Endothelial cell of umbilical vein (primary cell): Measurements from ENCODE around the gene MRPL14. TPM values are rescaled to one million over a fixed set of nuclear protein-coding genes. Genes with fewer than 3 reads are reported as not detected.

Experiments used
- BruUV-seq: library from RNA; stranded (reverse); fragments of 400-500 nt; replicated peaks from 2 replicates; lab custom pipeline; 2021; lab: Mats Ljungman, UMichigan
- CTCF ChIA-PET: fragments of 300-600, 350-600 bp; sonication (Branson Sonifier 250); formaldehyde crosslinking; loops from one replicate; lab custom pipeline; 2021; ENCODE audit warnings: antibody characterized with exemption, inconsistent platforms; lab: Charles Lee
- POLR2A ChIA-PET: fragments of 300-600, 350-600 bp; sonication (Branson Sonifier 250); formaldehyde crosslinking; loops from one replicate; lab custom pipeline; 2021; ENCODE audit warnings: antibody characterized with exemption, inconsistent platforms; lab: Charles Lee
- DNase-seq: peaks from one replicate; pipeline ENCODE4 v3.0.0-alpha.2; 2011; ENCODE audit warnings: low read depth, low spot score
- FAIRE-seq: peaks from 2 replicates; lab custom pipeline; 2011; peaks lifted over from hg19 to GRCh38; lab: Jason Lieb, UNC
- H2AFZ ChIP-seq: 2 replicates; pipeline ENCODE4 v1.6.0; 2012; ENCODE audit warnings: low read depth, low read length, control low read depth, inconsistent platforms
- H3K27ac ChIP-seq: 2 replicates; pipeline ENCODE4 v1.5.1; 2011; ENCODE audit warnings: low read depth, mild to moderate bottlenecking, control low read depth, low read length, moderate library complexity; ENCODE audit not compliant: insufficient read depth
- H3K27me3 ChIP-seq, 2 experiments: 2 replicates each; pipeline versions ENCODE4 v1.6.0 to v1.6.1; 2011; ENCODE audit warnings: low read length in 2 of 2, mixed read lengths in 1 of 2; ENCODE audit not compliant: control insufficient read depth in 2 of 2, insufficient read depth in 2 of 2
- H3K36me3 ChIP-seq, 2 experiments: 2 replicates in 1 of 2; 3 replicates in 1 of 2; pipeline ENCODE4 v1.5.1; 2011; ENCODE audit warnings: low read length in 2 of 2, mild to moderate bottlenecking in 1 of 2, moderate library complexity in 1 of 2; ENCODE audit not compliant: control insufficient read depth in 2 of 2, insufficient read depth in 2 of 2; ENCODE audit errors: extremely low read depth in 1 of 2
- H3K4me1 ChIP-seq: 3 replicates; pipeline ENCODE4 v1.5.1; 2011; ENCODE audit warnings: mild to moderate bottlenecking, low read length; ENCODE audit not compliant: control insufficient read depth, insufficient read depth; ENCODE audit errors: extremely low read depth
- H3K4me2 ChIP-seq: 2 replicates; pipeline ENCODE4 v1.6.1; 2011; ENCODE audit warnings: low read length, control low read depth, mixed read lengths; ENCODE audit not compliant: insufficient read depth
- H3K4me3 ChIP-seq, 3 experiments: fragments of 200-600 bp in 1 of 3; sonication (generic), shearing (Covaris generic) in 1 of 3; replicated peaks in 1 of 3; 2 replicates each; pipeline ENCODE4 v1.5.1; 2011 to 2016; ENCODE audit warnings: control low read depth in 3 of 3, low read length in 3 of 3, mild to moderate bottlenecking in 2 of 3, inconsistent platforms in 1 of 3, low read depth in 1 of 3, moderate library complexity in 1 of 3; ENCODE audit not compliant: insufficient read depth in 1 of 3
- H3K79me2 ChIP-seq: 2 replicates; pipeline ENCODE4 v1.6.0; 2012; ENCODE audit warnings: low read length, inconsistent platforms; ENCODE audit not compliant: control insufficient read depth, insufficient read depth
- H3K9ac ChIP-seq: replicated peaks from 2 replicates; pipeline ENCODE3; 2011; ENCODE audit warnings: low read length, control low read depth; ENCODE audit not compliant: insufficient read depth; ENCODE audit errors: extremely low read depth
- H3K9me1 ChIP-seq: replicated peaks from 3 replicates; pipeline ENCODE4 v1.6.0; 2011; ENCODE audit warnings: mild to moderate bottlenecking, low read length; ENCODE audit not compliant: control insufficient read depth, insufficient read depth; ENCODE audit errors: extremely low read depth
- H3K9me3 ChIP-seq: replicated peaks from 2 replicates; pipeline ENCODE4 v1.5.1; 2012; ENCODE audit warnings: low read length, inconsistent platforms; ENCODE audit not compliant: control insufficient read depth, insufficient read depth
- H4K20me1 ChIP-seq: replicated peaks from 2 replicates; pipeline ENCODE3; 2011; ENCODE audit warnings: mild to moderate bottlenecking, low read length; ENCODE audit not compliant: control insufficient read depth, insufficient read depth; ENCODE audit errors: extremely low read depth
- EZH2 ChIP-seq: IDR thresholded peaks from 2 replicates; pipeline ENCODE4 v1.6.1; 2012; ENCODE audit warnings: borderline replicate concordance, low read depth, mild to moderate bottlenecking, moderate library complexity, low read length, inconsistent platforms; ENCODE audit not compliant: severe bottlenecking
- JUN ChIP-seq: IDR thresholded peaks from 2 replicates; pipeline ENCODE4 v1.6.1; 2011; ENCODE audit warnings: borderline replicate concordance, low read depth; ENCODE audit not compliant: insufficient read length, insufficient read depth
- MYC ChIP-seq: IDR thresholded peaks from one replicate; pipeline ENCODE4 v1.6.1; 2011; ENCODE audit warnings: mild to moderate bottlenecking, low read depth, low read length
- POLR2AphosphoS5 ChIP-seq: IDR thresholded peaks from 2 replicates; pipeline ENCODE4 v1.6.1; 2012; ENCODE audit warnings: low read depth, mild to moderate bottlenecking, control low read depth, low read length, moderate library complexity; ENCODE audit not compliant: insufficient read depth
- dilution Hi-C: fragments of 300-500 bp; cut with MboI; formaldehyde crosslinking; loops from one replicate; pipeline ENCODE4 v1.15.0; 2019; ENCODE audit warnings: low sequenced_read_pairs; ENCODE audit not compliant: extremely low pct_ligation_motif_present
- intact Hi-C: fragments of 100-400 bp; cut with micrococcal nuclease; formaldehyde crosslinking; loops from one replicate; pipeline ENCODE4 v1.10.0; 2022
- polyA plus RNA-seq, 4 experiments: library from polyadenylated mRNA; depleted of rRNA in 3 of 4; stranded (reverse) in 3 of 4; unstranded in 1 of 4; fragments of >200 nt; gene quantifications; 2 replicates each; pipeline versions ENCODE4 v1.2.1 to v1.2.3, GENCODE V29; 2011 to 2012; ENCODE audit warnings: missing spikeins in 1 of 4
- total RNA-seq: library from RNA; stranded (reverse); gene quantifications from 2 replicates; pipeline ENCODE4 v1.2.3, GENCODE V29; 2021
- TF ChIP-seq, protein P1 (sequence below): IDR thresholded peaks from 2 replicates; pipeline ENCODE4 v1.6.1; 2011; ENCODE audit not compliant: insufficient read depth, insufficient read length
- TF ChIP-seq, protein P2 (sequence below), 2 donors: IDR thresholded peaks; 1 replicate in 1 of 2; 2 replicates in 1 of 2; pipeline ENCODE4 v1.5.1; 2011; ENCODE audit warnings: low read length in 2 of 2, mild to moderate bottlenecking in 2 of 2, moderate library complexity in 2 of 2, control low read depth in 1 of 2, inconsistent platforms in 1 of 2, low read depth in 1 of 2; ENCODE audit not compliant: insufficient read depth in 1 of 2; ENCODE audit errors: extremely low read depth in 1 of 2

The MRPL14 gene
- total and polyA plus RNA-seq, 2 donors (not counting 3 experiments of a cell fraction or from before 2014, with no cell fraction given) = 68.1 to 103 TPM

DNA sequence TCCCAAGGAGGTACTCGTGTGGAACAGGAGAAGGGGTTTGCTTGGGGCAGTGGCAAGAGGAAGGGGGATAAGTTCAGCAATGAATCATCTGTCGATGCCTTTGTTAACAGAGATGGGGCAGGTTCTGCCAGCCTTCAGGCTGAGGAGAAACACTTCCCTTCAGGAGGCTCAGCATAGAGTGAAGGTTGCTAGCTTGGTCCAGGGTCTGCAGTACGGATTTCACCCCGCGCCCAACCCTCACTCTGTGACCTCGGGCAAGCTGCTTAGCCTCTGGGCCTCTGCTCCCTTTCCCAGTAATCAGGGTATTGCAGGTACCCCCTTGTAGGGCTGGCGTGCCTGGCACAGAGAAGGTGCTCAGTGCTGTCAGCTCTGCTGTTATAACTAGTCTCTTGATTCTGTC is 38.9 kb upstream of the MRPL14 start:
- ChIA-PET CTCF (no interaction called here), POLR2A (no interaction called here)
- Histone ChIP-seq H3K9ac (no peak overlapping the region), H3K27me3 (peaks cover 2 to 28% of the 10 kb centered on the region in 2 experiments), H3K9me1 (no peaks in the 10 kb centered on the region), H3K79me2 (no peaks in the 10 kb centered on the region), H3K4me2 (no peak overlapping the region), H3K4me3 (no peak overlapping the region), H4K20me1 (no peaks in the 10 kb centered on the region), H2AFZ (no peak overlapping the region), H3K36me3 (no peaks in the 10 kb centered on the region), H3K4me1 (no peaks in the 10 kb centered on the region), H3K27ac (no peak overlapping the region), H3K9me3 (no peaks in the 10 kb centered on the region)
- DNase-seq = no peak
- TF ChIP-seq MYC (no peak), POLR2AphosphoS5 (no peak), EZH2 (no peak)
- TF ChIP-seq, protein P1, sequence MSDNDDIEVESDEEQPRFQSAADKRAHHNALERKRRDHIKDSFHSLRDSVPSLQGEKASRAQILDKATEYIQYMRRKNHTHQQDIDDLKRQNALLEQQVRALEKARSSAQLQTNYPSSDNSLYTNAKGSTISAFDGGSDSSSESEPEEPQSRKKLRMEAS = no peak
- dilution Hi-C loops = no loop called here
- BruUV-seq = no TSS peak
- FAIRE-seq = no peak
- intact Hi-C loops = no loop called here

GRCh38 chr6:44162876-44163625 is 35.8 kb upstream of the MRPL14 start:
- BruUV-seq = no TSS peak
- TF ChIP-seq JUN (no peak), EZH2 (no peak)
- TF ChIP-seq, protein P2, sequence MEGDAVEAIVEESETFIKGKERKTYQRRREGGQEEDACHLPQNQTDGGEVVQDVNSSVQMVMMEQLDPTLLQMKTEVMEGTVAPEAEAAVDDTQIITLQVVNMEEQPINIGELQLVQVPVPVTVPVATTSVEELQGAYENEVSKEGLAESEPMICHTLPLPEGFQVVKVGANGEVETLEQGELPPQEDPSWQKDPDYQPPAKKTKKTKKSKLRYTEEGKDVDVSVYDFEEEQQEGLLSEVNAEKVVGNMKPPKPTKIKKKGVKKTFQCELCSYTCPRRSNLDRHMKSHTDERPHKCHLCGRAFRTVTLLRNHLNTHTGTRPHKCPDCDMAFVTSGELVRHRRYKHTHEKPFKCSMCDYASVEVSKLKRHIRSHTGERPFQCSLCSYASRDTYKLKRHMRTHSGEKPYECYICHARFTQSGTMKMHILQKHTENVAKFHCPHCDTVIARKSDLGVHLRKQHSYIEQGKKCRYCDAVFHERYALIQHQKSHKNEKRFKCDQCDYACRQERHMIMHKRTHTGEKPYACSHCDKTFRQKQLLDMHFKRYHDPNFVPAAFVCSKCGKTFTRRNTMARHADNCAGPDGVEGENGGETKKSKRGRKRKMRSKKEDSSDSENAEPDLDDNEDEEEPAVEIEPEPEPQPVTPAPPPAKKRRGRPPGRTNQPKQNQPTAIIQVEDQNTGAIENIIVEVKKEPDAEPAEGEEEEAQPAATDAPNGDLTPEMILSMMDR (IDR thresholded peaks at IDR 0.05; ENCODE audit: extremely low read depth in 1 of 2, insufficient read depth in 1 of 2, low read depth in 1 of 2, low read length in 2 of 2) = no peak
- Histone ChIP-seq H3K4me1 (no peaks in the 10 kb centered on the region), H3K9me1 (no peaks in the 10 kb centered on the region), H3K9me3 (no peaks in the 10 kb centered on the region), H3K36me3 (no peaks in the 10 kb centered on the region), H3K27me3 (peaks cover 2 to 19% of the 10 kb centered on the region in 2 experiments), H4K20me1 (no peaks in the 10 kb centered on the region), H3K4me2 (no peak overlapping the region), H3K4me3 (no peak overlapping the region), H3K27ac (no peak overlapping the region), H2AFZ (no peak overlapping the region), H3K79me2 (no peaks in the 10 kb centered on the region), H3K9ac (no peak overlapping the region)
- dilution Hi-C loops = no loop called here
- CTCF ChIA-PET = interaction anchor here (0.9 to 3.3 kb wide), 9 partner anchors 9 to 142 kb away, joined by 3 to 23 read pairs (median 5); no protein-coding TSS in a partner anchor
- DNase-seq = no peak
- no peak for FAIRE-seq
- POLR2A ChIA-PET = no interaction called here
- intact Hi-C loops = no loop called here
